Upper lobe of left lung (tissue), 6 donors: ENCODE measurements around the gene ARHGEF4. TPM values are rescaled to one million over a fixed set of nuclear protein-coding genes. Genes with fewer than 3 reads are reported as not detected.
"Not testable (repeated sequence)": the region's sequence is repeated elsewhere in the genome, so short reads cannot be mapped to it uniquely, and the experiment has no call there.

ENCODE experiments used
- ATAC-seq, 2 donors: fragments of 200-7000 bp; cut with Tn5 transposase; one replicate each; pipeline ENCODE4 v1.9.1; 2022; ENCODE audit warnings: mild to moderate bottlenecking in 2 of 2, moderate library complexity in 2 of 2; ENCODE audit not compliant: low FRiP score in 2 of 2
- DNase-seq, 2 donors: peaks; one replicate each; pipeline ENCODE4 v3.0.0-alpha.2; 2019 to 2020
- H3K27ac ChIP-seq, 4 donors: fragments of 200-600 bp; sonication (generic); one replicate each; pipeline ENCODE4 v1.5.1; 2016 to 2019
- H3K27me3 ChIP-seq, 4 donors: fragments of 200-600 bp; sonication (generic); one replicate each; pipeline ENCODE4 v1.5.1; 2017 to 2019
- H3K36me3 ChIP-seq, 4 donors: fragments of 200-600 bp; sonication (generic); one replicate each; pipeline ENCODE4 v1.5.1; 2016 to 2019
- H3K4me1 ChIP-seq, 4 donors: fragments of 200-600 bp; sonication (generic); one replicate each; pipeline ENCODE4 v1.5.1; 2018 to 2019
- H3K4me3 ChIP-seq, 4 donors: fragments of 200-600 bp; sonication (generic); one replicate each; pipeline ENCODE4 v1.5.1; 2017 to 2019; ENCODE audit warnings: mild to moderate bottlenecking in 2 of 4, moderate library complexity in 1 of 4
- H3K9me3 ChIP-seq, 4 donors: fragments of 200-600 bp; sonication (generic); one replicate each; pipeline ENCODE4 v1.5.1; 2018 to 2019
- CTCF ChIP-seq, 6 experiments: fragments of 450-650 bp in 4 of 6; fragments of 200-600 bp in 2 of 6; sonication (generic) in 2 of 6; IDR thresholded peaks; one replicate each; pipeline ENCODE4 v1.5.1; 2016 to 2019; ENCODE audit warnings: antibody characterized with exemption in 6 of 6
- EP300 ChIP-seq, 4 donors: sonication (generic); formaldehyde crosslinking; IDR thresholded peaks; one replicate each; pipeline ENCODE4 v1.5.1; 2017; ENCODE audit warnings: antibody characterized with exemption in 4 of 4, control low read depth in 2 of 4
- POLR2A ChIP-seq, 4 donors: fragments of 450-650 bp; IDR thresholded peaks; one replicate each; pipeline ENCODE4 v1.5.1; 2016 to 2017; ENCODE audit warnings: antibody characterized with exemption in 4 of 4, mild to moderate bottlenecking in 2 of 4
- POLR2AphosphoS5 ChIP-seq, 2 donors: sonication (generic); formaldehyde crosslinking; IDR thresholded peaks; one replicate each; pipeline ENCODE4 v1.5.1; 2017; ENCODE audit warnings: antibody characterized with exemption in 2 of 2
- WGBS, 2 donors: methylation state at CpG; one replicate each; pipeline ENCODE4 v1.1.5; 2017 to 2018; 5-methylcytosine and 5-hydroxymethylcytosine counted together
- total RNA-seq, 6 donors: library from RNA; depleted of rRNA in 4 of 6; stranded (reverse); fragments of >200 nt in 4 of 6; gene quantifications; one replicate each; pipeline versions ENCODE4 v1.1.0 to v1.2.1, GENCODE V29; 2016 to 2021
- donor health status: DM: no; HTN: no; CAD: no; lungs with moderate emphysema.
- donor health status: DM: no; HTN: yes; CAD: no; lungs with severe emphysema.

Gene ARHGEF4
- total RNA-seq, 6 donors from 2014 or later: 10.1 to 101 (median 22.5) TPM

GRCh38 chr2:131058920-131059319 lies 222.2 kb downstream of the ARHGEF4 start:
- no peaks in the 10 kb centered on the region for H3K27me3 ChIP-seq
- DNase-seq (no peak), ATAC-seq (no peak)
- H3K9me3 ChIP-seq: no peaks in the 10 kb centered on the region
- 92 to 96% methylated on average over 4 of the region's 4 CpGs for WGBS, 2 donors
- no peak overlapping the region for H3K27ac ChIP-seq
- no peak for TF ChIP-seq POLR2A (IDR thresholded peaks at IDR 0.05)
- TF ChIP-seq EP300 (IDR thresholded peaks at IDR 0.05): no peak
- TF ChIP-seq CTCF (IDR thresholded peaks at IDR 0.05): no peak
- TF ChIP-seq POLR2AphosphoS5 (IDR thresholded peaks at IDR 0.05): no peak
- H3K4me3 ChIP-seq: no peak overlapping the region
- peaks cover 8 to 69% (median 22%) of the 10 kb centered on the region in 4 donors for H3K36me3 ChIP-seq
- peaks cover 0 to 22% (median 0%) of the 10 kb centered on the region in 4 donors for H3K4me1 ChIP-seq

GRCh38 chr2:131063501-131064283 lies 227.0 kb downstream of the ARHGEF4 start:
- 88 to 89% methylated on average over 11 of the region's 11 CpGs for WGBS, 2 donors
- no peaks in the 10 kb centered on the region for H3K9me3 ChIP-seq
- H3K36me3 ChIP-seq: peaks cover 2 to 49% (median 18%) of the 10 kb centered on the region in 4 donors
- TF ChIP-seq CTCF (IDR thresholded peaks at IDR 0.05): no peak
- no peak for TF ChIP-seq POLR2A (IDR thresholded peaks at IDR 0.05)
- no peak for TF ChIP-seq EP300 (IDR thresholded peaks at IDR 0.05)
- no peak for TF ChIP-seq POLR2AphosphoS5 (IDR thresholded peaks at IDR 0.05)
- DNase-seq: no peak
- no peak for ATAC-seq
- H3K27me3 ChIP-seq: no peaks in the 10 kb centered on the region
- H3K27ac ChIP-seq: no peak overlapping the region
- peaks cover 0 to 10% (median 2%) of the 10 kb centered on the region in 4 donors for H3K4me1 ChIP-seq
- H3K4me3 ChIP-seq: no peak overlapping the region

- no peak for DNase-seq
- Histone ChIP-seq H3K27me3 (no peaks in the 10 kb centered on the region), H3K9me3 (no peaks in the 10 kb centered on the region), H3K36me3 (peaks cover 2 to 51% (median 24%) of the 10 kb centered on the region in 4 donors), H3K4me1 (peaks cover 0 to 10% (median 2%) of the 10 kb centered on the region in 4 donors), H3K4me3 (no peak overlapping the region), H3K27ac (no peak overlapping the region)
- WGBS, 2 donors: 73 to 82% methylated on average over 14 of the region's 14 CpGs
- TF ChIP-seq CTCF (IDR thresholded peaks at IDR 0.05): no peak
- TF ChIP-seq EP300 (IDR thresholded peaks at IDR 0.05): no peak
- TF ChIP-seq POLR2A (IDR thresholded peaks at IDR 0.05): no peak
- TF ChIP-seq POLR2AphosphoS5 (IDR thresholded peaks at IDR 0.05): no peak
- ATAC-seq: no peak
These were observed 228.1 kb downstream of the ARHGEF4 start for GRCh38 chr2:131064589-131065512.

- Histone ChIP-seq H3K27me3 (no peaks in the 10 kb centered on the region), H3K9me3 (no peaks in the 10 kb centered on the region), H3K36me3 (peaks cover 10 to 65% (median 43%) of the 10 kb centered on the region in 4 donors), H3K27ac (no peak overlapping the region), H3K4me3 (no peak overlapping the region), H3K4me1 (peaks cover 0 to 3% (median 0%) of the 10 kb centered on the region in 4 donors)
- ATAC-seq (peak in 1 of 2 donors; percentile 34), DNase-seq (no peak)
- TF ChIP-seq EP300 (IDR thresholded peaks at IDR 0.05): no peak
- no peak for TF ChIP-seq POLR2AphosphoS5 (IDR thresholded peaks at IDR 0.05)
- no peak for TF ChIP-seq POLR2A (IDR thresholded peaks at IDR 0.05)
- TF ChIP-seq CTCF (IDR thresholded peaks at IDR 0.05): no peak
- WGBS, 2 donors: 72 to 82% methylated on average over 2 of the region's 2 CpGs
These were observed 230.9 kb downstream of the ARHGEF4 start for GRCh38 chr2:131067465-131068125.

GRCh38 chr2:131068172-131068571 lies 231.5 kb downstream of the ARHGEF4 start:
- not testable (repeated sequence) for H3K4me1 ChIP-seq, H3K27ac ChIP-seq, DNase-seq, H3K27me3 ChIP-seq, H3K9me3 ChIP-seq, ATAC-seq, H3K4me3 ChIP-seq
- 92 to 98% methylated on average over 6 of the region's 6 CpGs for WGBS, 2 donors
- peaks cover 10 to 67% (median 43%) of the 10 kb centered on the region in 4 donors for H3K36me3 ChIP-seq

GRCh38 chr2:131075578-131075977 lies 238.9 kb downstream of the ARHGEF4 start:
- WGBS, 2 donors: 97% methylated on average over 15 of the region's 15 CpGs
- H3K4me3 ChIP-seq, H3K27ac ChIP-seq, H3K27me3 ChIP-seq, H3K9me3 ChIP-seq, ATAC-seq: not testable (repeated sequence)
- peaks cover 3 to 12% (median 4%) of the 10 kb centered on the region in 4 donors for H3K4me1 ChIP-seq
- peaks cover 18 to 87% (median 51%) of the 10 kb centered on the region in 4 donors for H3K36me3 ChIP-seq
- peak in 1 of 2 donors; percentile 59 for DNase-seq
